HG03045 (cell line): ENCODE measurements around the gene NOVA2.

Experiments used
- ATAC-seq: cut with Tn5 transposase; IDR thresholded peaks from one replicate; pipeline ENCODE4 v1.9.1; 2021; ENCODE audit warnings: mild to moderate bottlenecking, moderate library complexity; ENCODE audit not compliant: unreplicated experiment

The NOVA2 gene

DNA sequence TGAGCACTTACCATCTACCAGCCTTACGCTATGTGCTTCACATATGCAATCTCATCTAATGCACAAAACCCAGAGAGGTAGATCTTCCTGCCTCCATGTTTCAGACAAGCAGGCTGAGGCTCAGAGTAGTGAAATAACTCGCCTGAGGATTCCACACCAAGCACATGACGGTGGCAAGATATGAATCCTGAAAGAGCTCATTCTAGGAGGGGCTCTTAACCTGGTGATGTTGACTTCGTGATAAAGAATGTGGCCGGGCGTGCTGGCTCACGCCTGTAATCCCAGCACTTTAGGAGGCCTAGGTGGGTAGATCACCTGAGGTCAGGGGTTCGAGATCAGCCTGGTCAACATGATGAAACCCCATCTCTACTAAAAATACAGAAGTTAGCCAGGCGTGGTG, 5.0 kb downstream of the NOVA2 start:
- no peak for ATAC-seq

DNA sequence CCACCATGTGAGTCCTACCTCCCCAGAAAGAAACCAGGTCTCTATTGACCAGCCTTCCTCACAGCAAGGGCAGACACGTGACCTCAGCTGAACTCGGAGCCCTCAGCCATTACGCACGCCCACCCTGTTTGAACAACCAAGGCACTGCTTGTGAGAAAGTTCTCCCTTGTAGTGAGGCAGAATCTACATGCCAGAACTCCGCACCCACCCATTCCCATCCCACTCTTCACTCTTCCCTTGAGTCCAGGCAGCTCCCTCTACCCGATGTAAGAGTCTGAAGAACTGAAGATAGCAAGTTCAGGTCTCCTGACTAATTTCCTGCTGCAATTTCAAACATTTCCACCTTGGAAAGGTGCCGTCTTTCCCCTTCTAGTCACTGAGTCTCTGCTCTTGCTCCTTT, 6.4 kb downstream of the NOVA2 start:
- no peak for ATAC-seq

DNA sequence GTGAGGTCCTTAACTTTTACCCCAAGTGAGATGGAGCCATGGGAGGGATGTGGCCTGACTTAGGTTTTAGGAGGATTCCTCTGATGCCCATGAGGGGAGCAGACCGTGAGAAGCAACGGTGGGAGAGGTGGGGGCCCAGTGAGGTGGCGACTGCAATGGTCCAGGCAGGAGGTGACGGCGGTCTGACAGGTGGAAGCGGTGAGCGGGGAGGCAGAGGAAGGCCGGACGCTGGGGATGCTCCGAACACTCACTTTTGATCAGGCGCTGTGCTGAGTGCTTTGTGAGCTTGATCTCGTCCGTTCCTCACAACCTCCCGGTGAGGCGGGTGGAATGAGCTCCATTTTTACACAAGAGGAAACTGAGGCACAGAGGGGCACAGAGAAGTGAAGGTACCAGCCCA, 11.6 kb downstream of the NOVA2 start:
- ATAC-seq = no peak

DNA sequence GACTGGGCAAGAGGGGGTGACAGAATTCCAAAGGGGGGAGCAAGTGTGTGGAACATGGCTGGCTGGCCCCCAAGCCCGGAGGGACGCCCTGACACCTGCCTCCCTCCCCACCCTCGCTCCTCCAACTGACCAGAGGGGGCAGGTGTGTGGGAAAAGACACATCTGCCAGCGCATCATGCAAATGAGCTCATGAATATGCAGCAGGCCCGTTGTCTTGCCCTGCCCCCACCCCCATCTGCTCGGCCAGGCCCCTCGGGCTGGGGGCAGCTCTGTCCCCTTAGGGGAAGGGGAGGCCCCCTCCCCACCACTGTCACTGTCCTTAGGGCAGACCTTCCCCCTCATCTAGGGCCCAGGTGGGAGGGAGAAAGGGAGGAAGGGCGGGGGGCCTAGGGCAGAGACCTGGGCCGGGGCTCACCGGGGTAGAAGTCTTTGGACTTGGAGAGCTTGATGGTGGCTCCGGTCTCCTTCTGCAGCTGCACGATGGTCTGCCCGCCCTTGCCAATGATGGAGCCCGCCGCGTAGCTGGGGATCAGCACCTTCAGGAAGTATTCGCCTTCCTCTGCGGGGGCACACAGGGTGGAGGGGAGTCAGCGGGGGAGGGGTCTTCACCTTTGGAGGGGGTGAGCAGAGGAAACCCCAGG, 12.9 kb downstream of the NOVA2 start:
- no peak for ATAC-seq

DNA sequence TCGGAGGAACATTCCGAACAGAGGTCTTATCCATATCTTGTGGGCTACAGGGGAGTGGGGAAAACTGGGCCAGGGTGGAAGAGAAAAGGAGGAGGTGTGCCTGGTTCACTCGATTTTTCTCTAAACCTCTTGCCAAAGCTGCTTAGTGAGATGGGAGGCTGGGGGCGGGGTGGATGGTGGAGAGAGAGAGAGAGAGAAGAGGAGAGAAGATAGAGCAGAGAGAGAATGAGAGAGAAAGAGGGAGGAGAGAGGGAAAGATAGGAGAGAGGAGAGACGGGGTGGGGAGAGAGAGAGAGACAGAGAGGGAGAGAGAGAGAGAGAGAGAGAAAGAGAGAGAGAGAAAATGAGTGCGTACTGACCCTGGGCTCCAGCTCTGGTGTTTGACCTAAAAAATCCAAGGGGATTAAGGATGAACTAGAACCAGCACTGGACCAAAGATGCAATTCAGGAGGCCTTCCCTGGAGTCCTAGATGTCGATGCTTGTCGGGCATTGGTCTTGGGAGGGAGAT, 14.1 kb downstream of the NOVA2 start:
- no peak for ATAC-seq

DNA sequence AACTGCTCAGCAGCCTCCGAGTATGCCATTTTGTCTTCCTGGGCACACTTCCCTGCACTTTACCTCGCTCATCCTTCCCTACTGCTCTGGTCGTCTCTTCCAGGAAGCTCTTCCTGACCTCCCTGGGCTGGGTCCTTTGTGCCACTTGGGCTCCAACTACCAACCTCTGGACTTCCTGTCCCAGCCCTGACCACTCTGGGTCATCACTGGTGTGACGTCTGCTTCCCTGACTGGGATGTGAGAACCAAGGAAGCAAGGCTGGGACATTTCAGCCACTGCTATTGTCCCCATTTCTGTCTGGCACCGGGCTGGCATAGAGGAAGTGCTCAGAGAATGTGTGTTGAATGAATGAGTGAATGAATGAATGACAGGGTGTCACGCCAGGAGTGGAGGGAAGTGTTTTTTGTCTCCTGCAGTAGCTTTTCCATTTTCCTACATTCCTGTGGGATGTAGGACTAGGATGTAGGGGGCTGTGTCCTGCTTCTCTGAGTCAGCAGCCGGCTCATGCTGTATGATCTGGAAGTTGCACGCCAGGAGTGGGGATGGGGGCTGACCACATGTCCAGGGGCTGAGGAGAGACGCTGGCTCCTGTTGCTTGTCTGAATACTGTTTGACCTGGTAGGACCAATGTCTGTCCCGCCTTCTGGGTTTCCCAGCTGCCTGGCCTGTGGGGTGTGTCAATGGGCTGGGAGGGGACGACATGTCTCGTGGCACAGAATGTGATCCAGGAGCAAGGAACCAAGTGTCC, 14.7 kb downstream of the NOVA2 start:
- no peak for ATAC-seq

DNA sequence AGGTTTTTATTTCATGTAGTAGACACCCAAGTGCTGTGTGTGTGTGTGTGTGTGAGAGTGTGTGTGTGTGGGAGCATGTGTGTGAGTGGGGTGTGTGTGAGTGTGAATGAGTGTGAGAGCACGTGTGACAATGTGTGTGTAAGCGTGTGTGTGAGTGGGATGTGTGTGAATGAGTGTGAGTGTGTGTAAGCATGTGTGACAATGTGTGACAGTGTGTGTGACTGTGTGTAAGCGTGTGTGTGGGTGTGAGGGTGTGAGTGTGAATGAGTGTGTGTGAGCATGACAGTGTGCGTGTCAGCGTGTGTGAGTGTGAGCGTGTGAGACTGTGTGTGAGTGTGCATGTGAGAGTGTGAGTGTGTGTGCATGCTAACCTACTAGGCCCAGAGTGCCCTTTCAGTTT, 15.3 kb downstream of the NOVA2 start:
- no peak for ATAC-seq

DNA sequence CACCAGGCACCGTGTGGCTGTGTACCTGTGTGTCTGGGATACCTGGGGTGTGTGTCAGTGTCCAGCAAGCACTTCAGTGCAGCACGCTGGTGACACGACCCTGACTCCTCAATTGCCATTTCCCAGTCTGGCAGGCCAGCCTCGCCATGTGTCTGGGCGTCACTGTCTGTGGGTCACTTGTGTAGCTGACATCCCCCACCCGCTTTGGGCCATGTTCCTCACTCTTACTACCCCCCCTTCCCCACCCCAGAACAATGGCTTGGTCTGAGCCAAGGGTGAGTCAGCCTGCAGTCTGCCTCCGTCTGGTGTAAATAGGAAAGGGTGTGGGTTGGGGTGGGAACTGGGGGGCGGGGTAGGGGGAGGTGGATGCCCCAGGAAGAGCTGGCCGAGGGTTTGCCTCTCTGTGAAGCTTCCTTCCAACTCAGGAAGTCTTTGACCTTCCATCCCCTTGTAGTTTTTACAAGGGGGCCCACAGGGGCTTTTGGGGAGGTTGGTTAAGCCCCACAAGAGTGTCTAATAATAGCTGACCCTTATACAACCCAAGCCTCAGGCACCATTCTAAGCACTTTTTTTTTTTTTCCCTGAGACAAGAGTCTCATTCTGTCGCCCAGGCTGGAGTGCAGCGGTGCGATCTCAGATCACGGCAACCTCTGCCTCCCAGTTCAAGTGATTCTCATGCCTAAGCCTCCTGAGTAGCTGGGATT, 17.6 kb downstream of the NOVA2 start:
- no peak for ATAC-seq

DNA sequence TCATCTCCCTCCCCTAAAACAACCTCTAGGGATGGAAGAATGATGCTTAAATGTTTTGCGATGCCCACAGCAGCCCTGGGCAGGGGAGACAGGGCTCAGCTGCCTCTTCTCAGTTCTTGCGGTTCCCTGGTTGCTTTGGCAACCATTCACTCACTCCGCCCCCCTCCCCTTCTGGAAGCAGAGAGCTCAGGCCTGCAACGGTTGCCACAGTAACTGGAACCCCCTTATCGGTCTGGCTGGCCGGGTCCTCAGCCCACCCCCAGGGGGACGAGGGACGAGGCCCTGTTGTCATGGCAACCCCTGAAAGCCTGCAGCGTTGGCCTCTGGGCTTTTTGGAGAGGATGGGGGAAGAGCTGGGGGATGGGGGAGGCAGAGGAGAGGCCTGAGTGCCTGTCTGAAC, 19.5 kb downstream of the NOVA2 start:
- ATAC-seq = no peak

DNA sequence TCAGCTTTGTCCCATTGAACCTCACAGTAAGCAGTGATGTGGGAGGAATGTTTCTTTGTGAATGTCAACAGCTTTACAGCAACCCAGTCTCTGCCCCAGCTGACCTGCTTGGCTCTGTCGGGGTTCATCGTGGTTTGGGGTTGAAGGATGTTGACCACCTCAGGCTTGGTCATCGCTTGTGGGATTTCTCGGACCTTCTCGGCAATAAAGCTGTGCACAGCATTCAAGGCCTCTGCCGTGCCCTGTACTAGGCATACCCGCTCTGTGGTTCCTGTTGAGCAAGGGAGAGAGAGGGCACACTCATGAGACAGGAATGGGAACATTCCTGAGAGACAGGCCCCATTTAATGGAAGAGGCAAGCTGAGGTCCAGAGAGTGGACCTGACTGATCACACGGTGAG, 20.0 kb downstream of the NOVA2 start:
- no peak for ATAC-seq

DNA sequence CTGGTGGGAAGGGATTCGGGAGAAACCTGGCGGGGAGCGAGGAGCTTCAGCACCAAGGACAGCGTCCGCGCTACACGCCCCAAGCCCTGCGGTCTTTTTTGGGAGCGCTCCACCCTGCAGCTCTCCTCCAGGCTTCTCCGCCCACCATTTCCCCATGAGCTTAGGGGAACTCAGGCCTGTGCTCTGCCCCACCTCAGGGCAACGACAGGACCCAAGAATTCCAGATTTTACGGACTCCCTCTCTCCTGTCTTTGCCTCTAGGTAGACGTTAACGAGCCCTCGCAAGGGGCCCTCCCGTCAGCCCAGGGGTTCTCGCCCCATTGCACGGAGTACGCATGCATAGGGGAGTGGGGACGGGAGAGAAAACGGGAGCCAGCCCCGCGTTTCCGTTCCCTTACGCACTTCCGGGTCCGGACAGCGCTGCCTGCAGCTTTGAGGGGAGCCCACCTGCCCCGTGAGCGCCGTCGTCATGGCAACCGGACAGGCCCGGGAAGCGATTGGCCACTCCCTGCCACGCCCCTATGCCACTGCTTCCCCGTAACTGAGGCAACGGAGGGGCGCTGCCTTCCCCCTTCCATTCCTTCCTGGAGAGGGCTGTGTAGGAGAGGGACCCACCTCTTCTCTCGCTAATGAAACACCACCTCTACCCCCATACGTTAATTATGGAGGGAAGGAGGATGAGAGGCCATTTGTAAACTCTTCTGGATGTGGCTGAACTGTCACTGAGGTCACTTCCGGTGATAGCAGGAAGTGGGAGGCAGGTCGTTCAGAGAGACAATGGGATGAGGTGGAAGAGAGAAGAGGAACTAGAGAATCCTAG, 20.8 kb downstream of the NOVA2 start:
- no peak for ATAC-seq

DNA sequence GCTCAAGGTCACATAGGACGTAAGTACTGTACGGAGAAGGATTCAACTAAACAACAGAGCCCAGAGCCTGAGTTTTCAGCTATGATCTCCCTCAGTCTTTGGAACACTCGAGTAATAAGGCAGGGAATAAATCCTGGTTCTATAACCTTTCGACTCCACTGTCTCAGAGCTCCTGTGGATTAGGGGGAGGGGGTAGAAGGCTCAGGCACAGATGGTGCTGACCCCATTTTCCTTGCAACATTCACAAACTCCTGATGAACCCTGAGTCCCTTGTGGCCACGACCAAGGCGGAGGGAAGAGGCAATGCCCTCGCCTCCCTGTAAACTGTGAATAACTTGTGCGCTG, 21.4 kb downstream of the NOVA2 start:
- no peak for ATAC-seq

DNA sequence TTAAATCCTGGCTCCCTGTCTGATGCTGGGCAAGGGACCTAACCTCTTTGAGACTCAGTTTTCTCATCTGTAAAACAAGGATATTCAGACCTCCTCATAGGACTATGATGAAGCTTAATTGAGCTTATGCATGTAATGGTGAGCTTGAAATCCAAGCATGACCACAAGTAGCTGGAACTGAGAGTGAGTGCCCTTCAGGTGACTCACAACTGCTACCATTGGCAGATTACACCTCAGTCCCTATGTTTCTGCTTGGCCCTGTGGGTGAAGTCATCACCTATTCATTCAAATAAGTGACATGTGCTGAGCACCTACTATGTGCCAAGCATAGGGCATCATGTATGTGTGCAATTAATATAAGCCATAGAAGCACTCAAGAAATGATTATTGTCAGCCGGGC, 25.7 kb downstream of the NOVA2 start:
- ATAC-seq = no peak

DNA sequence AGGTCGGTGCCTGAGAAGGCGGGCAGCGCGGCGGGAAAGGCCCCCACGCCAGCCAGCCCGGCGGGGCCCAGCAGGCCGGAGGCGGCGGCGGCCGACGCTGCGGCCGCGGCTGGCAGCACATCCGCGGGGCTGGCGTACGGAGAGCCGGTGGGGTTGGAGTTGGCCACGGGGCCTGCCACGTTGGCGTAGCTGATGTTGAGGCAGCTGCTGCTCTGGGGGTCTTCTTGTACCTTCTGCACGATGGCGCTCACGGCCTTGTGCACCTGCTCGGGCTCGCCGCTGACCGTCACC, 33.2 kb downstream of the NOVA2 start:
- ATAC-seq = no peak

DNA sequence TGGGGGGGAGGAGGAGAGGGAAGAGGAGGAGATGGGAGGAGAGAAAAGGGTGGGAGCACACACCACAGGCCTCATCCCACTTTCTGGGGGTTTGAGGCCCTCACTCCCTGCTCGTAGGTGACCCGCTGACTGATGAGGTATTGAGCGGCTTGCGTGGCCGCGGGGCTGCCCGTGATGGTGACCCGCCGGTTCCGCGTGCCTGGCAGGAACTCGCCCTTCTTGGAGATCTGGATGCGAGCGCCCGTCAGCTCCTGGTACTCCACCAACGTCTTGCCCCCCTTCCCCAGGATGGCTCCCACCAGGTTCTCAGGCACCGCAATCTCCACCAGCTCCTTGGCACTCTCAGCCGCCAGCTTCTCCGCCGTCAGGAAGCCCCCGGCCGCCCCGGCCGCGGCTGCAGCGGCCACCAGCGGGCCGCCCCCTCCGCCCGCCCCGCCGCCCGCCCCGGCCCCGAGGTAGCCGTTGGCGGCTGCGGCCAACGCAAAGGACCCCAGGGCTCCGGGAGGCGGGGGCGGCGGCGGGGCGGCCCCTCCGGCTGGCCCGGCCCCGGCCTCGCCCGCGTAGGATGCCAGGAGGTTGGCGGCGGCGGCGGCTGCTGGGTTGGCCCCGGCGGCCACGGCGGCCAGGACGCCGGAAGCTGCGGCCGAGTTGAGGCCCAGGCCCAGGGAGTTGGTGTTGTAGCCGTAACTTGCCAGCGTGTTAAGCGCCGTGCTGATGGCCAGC, 33.7 kb downstream of the NOVA2 start:
- ATAC-seq = no peak

DNA sequence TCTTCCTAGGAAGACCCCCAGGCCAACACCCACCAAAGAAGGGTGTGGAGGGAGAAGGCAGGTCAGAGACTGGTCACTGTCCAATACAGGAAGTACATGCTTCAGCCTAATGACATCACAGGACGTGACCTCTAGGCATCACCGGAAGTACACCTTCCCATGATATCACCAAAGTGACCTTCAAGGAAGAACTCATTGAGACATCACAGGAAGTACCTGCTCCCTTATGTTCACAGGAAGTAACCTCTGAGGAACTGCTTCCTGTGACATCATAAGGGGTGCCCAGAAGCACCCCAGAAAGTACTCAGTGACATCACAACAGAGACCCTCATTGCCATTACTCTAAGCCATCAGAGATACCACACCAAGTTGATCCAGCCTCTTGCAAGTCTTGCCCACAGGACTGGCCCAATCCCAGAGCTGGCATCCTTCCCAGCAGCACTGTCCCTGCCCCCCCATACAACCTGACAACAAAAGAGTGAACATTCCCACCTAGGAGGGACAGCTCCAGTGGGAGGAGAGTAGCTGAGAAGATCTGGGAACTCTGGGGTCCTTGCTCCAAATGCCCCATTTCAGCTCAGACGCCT, 34.8 kb downstream of the NOVA2 start:
- no peak for ATAC-seq

DNA sequence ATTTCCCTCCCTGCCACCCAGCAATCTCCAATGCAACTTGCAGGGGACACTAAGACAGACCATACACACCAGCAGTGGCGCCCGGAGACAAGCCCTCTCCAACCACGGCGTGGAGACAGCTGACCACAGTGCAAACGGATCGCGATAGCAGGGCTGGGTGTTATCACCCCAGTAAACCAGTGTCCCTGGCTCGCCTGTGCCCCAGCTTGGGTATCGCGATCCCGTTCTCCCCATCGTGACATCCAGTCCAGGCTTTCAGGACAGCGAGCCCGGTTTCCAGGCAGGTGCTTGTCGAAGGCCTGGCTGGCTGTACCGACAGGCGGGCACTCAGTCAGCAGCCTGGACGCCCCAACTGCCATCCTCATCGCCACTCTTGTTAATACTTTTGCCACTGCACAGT, 38.4 kb downstream of the NOVA2 start:
- ATAC-seq = no peak

DNA sequence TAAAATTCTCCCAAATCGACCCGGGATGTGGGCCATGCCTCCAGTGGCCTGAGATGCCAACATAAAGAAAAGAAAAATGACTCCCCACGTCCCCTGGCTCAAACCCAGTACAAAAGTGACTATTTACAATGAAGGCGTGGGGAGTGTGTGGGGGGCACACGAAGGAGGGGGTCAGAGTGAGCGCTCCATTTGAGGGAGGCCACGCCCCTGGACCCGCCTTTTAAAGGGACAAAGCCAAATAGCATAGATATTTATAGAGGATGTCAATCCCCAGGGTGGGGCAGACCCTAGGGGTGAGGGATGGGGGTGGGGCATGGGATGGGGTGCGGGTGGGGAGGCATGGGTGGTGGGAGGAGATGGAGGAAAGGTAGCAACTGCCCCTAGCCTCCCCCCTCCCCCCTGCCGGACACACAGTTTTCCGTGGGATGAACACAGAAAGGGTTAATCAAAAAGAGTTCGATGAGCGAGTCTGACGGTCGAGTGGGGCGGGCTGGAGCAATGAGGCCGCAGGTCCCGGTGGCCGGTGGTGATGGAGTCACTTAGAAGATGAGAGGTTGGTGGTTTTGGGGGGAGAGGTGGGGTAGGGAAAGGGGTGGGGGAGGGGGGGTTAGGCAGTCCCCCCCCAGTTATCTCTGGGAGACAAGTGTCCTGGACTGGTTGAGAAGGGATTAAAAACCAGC, 39.0 kb downstream of the NOVA2 start:
- no peak for ATAC-seq

DNA sequence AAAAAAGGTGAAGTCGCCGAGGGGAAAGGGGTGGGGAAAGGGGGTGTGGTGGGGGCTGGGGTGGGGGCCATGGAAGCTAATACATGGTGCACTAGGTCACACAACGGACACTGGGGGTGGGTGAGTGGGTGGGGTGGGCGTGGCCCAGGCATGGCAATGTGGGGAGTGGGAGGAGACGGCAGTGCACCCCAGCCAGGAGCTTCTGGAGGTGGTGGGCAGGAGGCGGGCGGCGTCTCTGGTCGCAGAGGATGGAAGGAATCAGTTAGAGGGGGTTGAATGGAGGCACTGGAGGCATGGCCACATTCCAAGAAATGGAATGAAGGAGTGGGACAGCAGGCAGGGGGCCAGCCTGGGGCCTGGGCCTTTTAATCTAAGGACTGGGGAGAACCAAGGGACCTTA, 39.9 kb downstream of the NOVA2 start:
- ATAC-seq = no peak

DNA sequence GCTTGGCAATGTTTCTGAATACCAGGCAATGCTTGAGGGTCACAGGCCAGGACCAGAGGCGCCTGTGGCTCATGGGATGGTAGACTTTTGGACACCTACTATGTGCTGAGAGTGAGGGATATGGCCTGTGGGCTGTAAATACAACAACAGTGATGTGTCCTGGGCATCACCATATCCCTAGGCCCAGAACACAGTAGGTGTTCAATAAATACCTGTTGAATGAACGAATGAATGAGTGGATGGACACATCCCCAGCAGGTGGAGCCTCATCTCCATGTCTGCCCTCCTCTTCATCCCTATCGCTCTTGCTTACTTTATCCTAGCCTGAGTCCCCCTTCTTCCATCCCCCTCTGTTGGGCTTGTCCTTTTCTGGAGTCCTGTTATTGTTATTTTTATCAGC, 42.6 kb downstream of the NOVA2 start:
- ATAC-seq = no peak
